Measurements from ENCODE around the gene CARD14. TPM values are rescaled to one million over a fixed set of nuclear protein-coding genes. Genes with fewer than 3 reads are reported as not detected.

Gene CARD14
- total RNA-seq, 6 donors from 2014 or later = 0.15 to 7.3 (median 1.0) TPM

- WGBS, 2 donors = 0 to 3% methylated on average over 5 of the region's 5 CpGs
- Histone ChIP-seq H3K4me3 (peak overlapping the region; percentile 69 to 93 (median 81)), H3K4me1 (peaks cover 17 to 41% (median 28%) of the 10 kb centered on the region in 4 donors), H3K36me3 (peaks cover 0 to 43% (median 16%) of the 10 kb centered on the region in 4 donors), H3K9me3 (no peaks in the 10 kb centered on the region), H3K27ac (peak overlapping the region; percentile 87 to 94 (median 92)), H3K27me3 (no peaks in the 10 kb centered on the region)
- ATAC-seq (ENCODE audit: low FRiP score in 2 of 2) (no peak), DNase-seq (no peak)
- no peak for TF ChIP-seq CTCF (IDR thresholded peaks at IDR 0.05)
- no peak for TF ChIP-seq POLR2AphosphoS5 (IDR thresholded peaks at IDR 0.05)
- no peak for TF ChIP-seq EP300 (IDR thresholded peaks at IDR 0.05)
- no peak for TF ChIP-seq POLR2A (IDR thresholded peaks at IDR 0.05)
Measured at GRCh38 chr17:80219763-80220053, 49.9 kb downstream of the CARD14 start.

DNA sequence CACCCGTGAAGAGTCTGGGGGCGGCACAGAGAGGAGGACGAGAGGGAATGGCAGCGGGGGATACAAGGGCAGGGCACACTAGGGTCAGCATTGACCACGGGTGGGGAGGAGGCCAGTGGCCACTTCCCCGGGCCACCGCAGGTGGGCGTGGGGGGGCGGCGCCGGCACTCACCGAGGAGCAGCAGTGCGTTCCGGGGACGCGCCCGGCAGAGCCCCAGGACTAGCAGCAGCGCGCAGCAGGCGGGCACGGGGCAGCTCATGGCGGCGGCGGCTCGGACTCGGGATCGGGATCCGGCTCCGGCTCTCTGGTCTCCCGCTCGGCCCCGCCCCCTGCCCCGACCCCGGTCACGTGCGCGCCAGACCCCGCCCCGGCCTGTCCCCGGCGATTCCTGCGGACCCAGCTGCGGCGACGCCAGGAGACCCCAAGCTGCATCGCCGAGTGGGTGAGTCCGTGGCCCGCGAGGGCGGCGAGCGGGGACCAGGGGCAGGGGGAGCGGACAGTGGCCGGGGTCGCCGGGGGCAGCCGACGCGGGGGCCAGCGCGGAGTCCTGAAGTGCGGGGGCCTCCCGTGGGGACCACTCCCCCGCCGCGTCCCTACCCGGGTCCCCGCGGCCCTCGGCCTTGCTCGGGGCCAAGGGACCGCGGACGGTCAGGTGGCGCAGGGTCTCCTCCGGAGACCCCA lies 50.4 kb downstream of the CARD14 start, which contains the start of the genes SGSH and SLC26A11:
Gene SGSH (minus strand): TSS at position 280 of the 682 bp plus-strand sequence. CDS start 20 bp downstream, at position 260.
Gene SLC26A11 (plus strand): TSS at position 374 of the 682 bp plus-strand sequence. CDS start 1,134 bp downstream, outside the sequence.
- H3K4me3 ChIP-seq = peak within 1 kb of the TSS; percentile 69 to 93 (median 81)
- no peaks in the 10 kb centered on the region for H3K27me3 ChIP-seq
- peaks cover 0 to 38% (median 13%) of the 10 kb centered on the region in 4 donors for H3K36me3 ChIP-seq
- TF ChIP-seq EP300 (IDR thresholded peaks at IDR 0.05) = no peak
- peak in 2 of 4 donors; percentile 53 to 75 for TF ChIP-seq POLR2A (IDR thresholded peaks at IDR 0.05)
- TF ChIP-seq POLR2AphosphoS5 (IDR thresholded peaks at IDR 0.05) = peak; percentile 28 to 75
- peak in 2 of 6 experiments; percentile 8 to 38 for TF ChIP-seq CTCF (IDR thresholded peaks at IDR 0.05)
- 0% methylated on average over 4 to 26 of the region's 77 CpGs for WGBS, 2 donors
- H3K4me1 ChIP-seq = peaks cover 17 to 41% (median 28%) of the 10 kb centered on the region in 4 donors
- DNase-seq = peak; percentile 87 to 97
- peak within 1 kb of the TSS; percentile 87 to 94 (median 92) for H3K27ac ChIP-seq
- no peaks in the 10 kb centered on the region for H3K9me3 ChIP-seq
- ATAC-seq (ENCODE audit: low FRiP score in 2 of 2) = peak; percentile 71 to 94

DNA sequence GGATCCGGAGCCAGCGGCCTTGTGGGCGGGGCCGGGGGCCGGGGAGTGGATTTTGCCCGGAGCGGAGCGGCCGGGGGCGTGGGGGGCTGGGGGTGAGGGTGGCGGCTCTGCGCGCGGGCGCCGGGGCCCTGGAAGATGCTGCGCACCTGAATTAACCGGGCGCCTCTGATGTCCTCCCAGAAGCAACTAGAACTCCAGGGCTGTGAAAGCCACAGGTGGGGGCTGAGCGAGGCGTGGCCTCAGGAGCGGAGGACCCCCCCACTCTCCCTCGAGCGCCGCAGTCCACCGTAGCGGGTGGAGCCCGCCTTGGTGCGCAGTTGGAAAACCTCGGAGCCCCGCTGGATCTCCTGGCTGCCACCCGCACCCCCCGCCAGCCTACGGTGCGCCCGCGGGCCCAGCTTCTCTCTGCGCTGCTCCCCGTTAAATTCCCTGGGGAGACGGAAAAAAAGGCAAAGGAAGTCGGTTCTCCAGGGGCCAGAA lies 50.9 kb downstream of the CARD14 start:
- DNase-seq (peak in 1 of 2 donors; percentile 90), ATAC-seq (ENCODE audit: low FRiP score in 2 of 2) (peak in 1 of 2 donors; percentile 38)
- 0 to 20% methylated on average over 2 to 22 of the region's 41 CpGs for WGBS, 2 donors
- Histone ChIP-seq H3K9me3 (no peaks in the 10 kb centered on the region), H3K36me3 (peaks cover 0 to 34% (median 10%) of the 10 kb centered on the region in 4 donors), H3K27ac (peak overlapping the region; percentile 87 to 94 (median 92)), H3K27me3 (no peaks in the 10 kb centered on the region), H3K4me3 (peak overlapping the region; percentile 69 to 93 (median 81)), H3K4me1 (peaks cover 17 to 41% (median 28%) of the 10 kb centered on the region in 4 donors)
- TF ChIP-seq EP300 (IDR thresholded peaks at IDR 0.05) (no peak), POLR2AphosphoS5 (IDR thresholded peaks at IDR 0.05) (no peak), CTCF (IDR thresholded peaks at IDR 0.05) (no peak), POLR2A (IDR thresholded peaks at IDR 0.05) (no peak)

DNA sequence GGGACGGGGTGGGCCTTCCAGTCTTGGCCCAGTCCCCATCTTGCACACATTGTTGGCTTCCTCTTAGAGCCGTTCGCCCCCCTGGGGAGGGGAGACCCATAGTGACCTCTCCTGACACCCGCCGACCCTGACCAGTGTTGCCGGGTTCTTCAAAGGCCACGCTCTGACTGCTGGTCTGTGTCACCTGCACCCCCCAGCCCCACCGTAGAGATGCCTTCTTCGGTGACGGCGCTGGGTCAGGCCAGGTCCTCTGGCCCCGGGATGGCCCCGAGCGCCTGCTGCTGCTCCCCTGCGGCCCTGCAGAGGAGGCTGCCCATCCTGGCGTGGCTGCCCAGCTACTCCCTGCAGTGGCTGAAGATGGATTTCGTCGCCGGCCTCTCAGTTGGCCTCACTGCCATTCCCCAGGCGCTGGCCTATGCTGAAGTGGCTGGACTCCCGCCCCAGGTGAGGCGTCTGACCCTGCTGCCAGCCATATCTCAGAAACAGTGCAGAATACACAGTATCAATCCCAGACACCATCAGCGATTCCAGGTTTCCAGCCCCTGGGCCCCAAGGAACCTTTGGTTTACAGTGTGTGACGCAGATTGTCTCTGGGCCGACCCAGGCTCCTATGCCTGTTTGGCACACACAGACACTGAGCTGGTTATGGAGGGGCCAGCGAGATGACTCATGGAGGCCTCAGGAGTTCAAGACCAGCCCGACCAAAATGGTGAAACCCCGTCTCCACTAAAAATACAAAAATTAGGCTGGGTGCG lies 51.7 kb downstream of the CARD14 start:
- peak overlapping the region; percentile 69 to 93 (median 81) for H3K4me3 ChIP-seq
- peak in 1 of 2 donors; percentile 74 for DNase-seq
- WGBS, 2 donors = 79 to 88% methylated on average over 10 to 23 of the region's 29 CpGs

More for the DNA sequence above, 51.7 kb downstream of the CARD14 start:
- Histone ChIP-seq H3K27ac (peak overlapping the region in 2 of 4 donors; percentile 91 to 93), H3K9me3 (no peaks in the 10 kb centered on the region), H3K4me1 (peaks cover 17 to 41% (median 28%) of the 10 kb centered on the region in 4 donors), H3K27me3 (no peaks in the 10 kb centered on the region), H3K36me3 (peaks cover 0 to 28% (median 9%) of the 10 kb centered on the region in 4 donors)
- no peak for ATAC-seq (ENCODE audit: low FRiP score in 2 of 2)
- no peak for TF ChIP-seq CTCF (IDR thresholded peaks at IDR 0.05)
- TF ChIP-seq POLR2A (IDR thresholded peaks at IDR 0.05) = no peak
- no peak for TF ChIP-seq EP300 (IDR thresholded peaks at IDR 0.05)
- TF ChIP-seq POLR2AphosphoS5 (IDR thresholded peaks at IDR 0.05) = no peak

Measured in upper lobe of left lung (tissue), 6 donors.